Measurements from ENCODE around the gene ZNF232.
A peak's percentile ranks its signal among the peaks of the same experiment; 100 is the strongest.
"Not testable (repeated sequence)": the region's sequence is repeated elsewhere in the genome, so short reads cannot be mapped to it uniquely, and the experiment has no call there.

ZNF232 gene

DNA sequence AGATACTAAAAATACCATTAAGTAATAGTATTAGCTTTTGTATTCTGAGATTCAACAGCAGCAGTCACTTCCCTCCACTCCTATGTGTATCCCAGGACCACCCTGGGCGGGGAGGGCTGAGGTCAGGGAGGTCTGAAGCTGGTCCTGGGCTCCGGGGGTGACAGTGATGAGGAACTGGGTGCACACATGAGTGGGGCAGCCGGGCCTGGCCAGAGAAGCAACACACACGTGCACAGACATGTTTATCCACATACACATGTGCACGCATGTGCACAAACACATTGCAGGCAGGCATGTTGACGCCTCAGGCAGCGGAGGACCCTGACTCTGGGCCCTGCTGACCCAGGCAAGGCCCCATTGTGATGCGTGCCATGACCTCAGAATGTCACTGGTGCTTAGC lies 16.7 kb upstream of the ZNF232 start:
- not testable (repeated sequence) for H3K4me2 ChIP-seq (ENCODE audit: low read length); H3K9ac ChIP-seq (ENCODE audit: low read depth, low read length); H3K4me1 ChIP-seq (ENCODE audit: control insufficient read depth, insufficient read depth, low read length); H3K4me3 ChIP-seq (ENCODE audit: low read length); H3K36me3 ChIP-seq (ENCODE audit: insufficient read depth, low read length); H3K9me3 ChIP-seq (replicated peaks; ENCODE audit: low read length)
- peaks cover 16% of the 10 kb centered on the region for H3K27me3 ChIP-seq (ENCODE audit: control insufficient read depth, insufficient read depth, low read length)

GRCh38 chr17:5127910-5128309 lies 16.2 kb upstream of the ZNF232 start:
- peaks cover 19% of the 10 kb centered on the region for H3K27me3 ChIP-seq (ENCODE audit: control insufficient read depth, insufficient read depth, low read length)
- H3K4me3 ChIP-seq (ENCODE audit: low read length), result no peak overlapping the region
- H3K9ac ChIP-seq (ENCODE audit: low read depth, low read length), result no peak overlapping the region
- no peaks in the 10 kb centered on the region for H3K9me3 ChIP-seq (replicated peaks; ENCODE audit: low read length)
- H3K4me1 ChIP-seq (ENCODE audit: control insufficient read depth, insufficient read depth, low read length), result no peaks in the 10 kb centered on the region
- H3K4me2 ChIP-seq (ENCODE audit: low read length), result no peak overlapping the region
- no peaks in the 10 kb centered on the region for H3K36me3 ChIP-seq (ENCODE audit: insufficient read depth, low read length)

- no peaks in the 10 kb centered on the region for H3K9me3 ChIP-seq (replicated peaks; ENCODE audit: low read length)
- H3K4me1 ChIP-seq (ENCODE audit: control insufficient read depth, insufficient read depth, low read length), result peaks cover 5% of the 10 kb centered on the region
- no peak overlapping the region for H3K4me2 ChIP-seq (ENCODE audit: low read length)
- H3K9ac ChIP-seq (ENCODE audit: low read depth, low read length), result no peak overlapping the region
- peaks cover 27% of the 10 kb centered on the region for H3K27me3 ChIP-seq (ENCODE audit: control insufficient read depth, insufficient read depth, low read length)
- H3K36me3 ChIP-seq (ENCODE audit: insufficient read depth, low read length), result no peaks in the 10 kb centered on the region
- no peak overlapping the region for H3K4me3 ChIP-seq (ENCODE audit: low read length)
These were observed 15.2 kb upstream of the ZNF232 start for GRCh38 chr17:5126719-5127488.

GRCh38 chr17:5124896-5125295 lies 13.2 kb upstream of the ZNF232 start:
- H3K9me3 ChIP-seq (replicated peaks; ENCODE audit: low read length); H3K9ac ChIP-seq (ENCODE audit: low read depth, low read length); H3K4me1 ChIP-seq (ENCODE audit: control insufficient read depth, insufficient read depth, low read length); H3K4me2 ChIP-seq (ENCODE audit: low read length); H3K4me3 ChIP-seq (ENCODE audit: low read length); H3K36me3 ChIP-seq (ENCODE audit: insufficient read depth, low read length): not testable (repeated sequence)
- peaks cover 42% of the 10 kb centered on the region for H3K27me3 ChIP-seq (ENCODE audit: control insufficient read depth, insufficient read depth, low read length)

DNA sequence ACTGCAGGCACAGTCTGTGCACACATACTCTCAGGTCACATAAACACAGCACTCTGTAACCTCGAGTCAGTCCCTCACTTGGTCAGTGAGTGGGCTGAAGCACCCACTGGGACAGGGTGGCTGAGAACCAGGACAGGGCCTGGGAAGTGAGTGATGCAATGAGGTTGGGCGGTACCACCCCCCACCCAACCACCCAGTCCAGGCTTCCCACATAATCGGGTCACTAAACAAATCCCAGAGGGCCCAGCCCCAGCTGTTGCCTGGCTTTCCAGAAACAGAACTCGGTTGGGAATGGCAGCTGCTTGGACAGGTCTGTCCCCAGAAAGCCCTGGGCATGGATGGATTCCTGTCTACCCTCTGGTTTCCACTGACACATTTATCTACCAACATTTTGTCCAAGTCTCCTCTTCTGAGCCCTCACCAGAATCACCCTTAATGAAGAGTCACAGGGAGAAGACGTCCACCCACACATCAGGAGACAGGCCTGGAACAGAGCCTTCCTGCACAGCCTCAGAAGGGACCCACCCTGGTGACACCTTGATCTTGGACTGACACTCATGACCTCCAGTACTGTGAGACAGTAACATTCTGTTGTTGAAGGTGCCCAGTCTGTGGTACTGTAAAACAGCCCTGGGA lies 12.6 kb upstream of the ZNF232 start:
- not testable (repeated sequence) for H3K9me3 ChIP-seq (replicated peaks; ENCODE audit: low read length); H3K4me3 ChIP-seq (ENCODE audit: low read length); H3K36me3 ChIP-seq (ENCODE audit: insufficient read depth, low read length); H3K4me1 ChIP-seq (ENCODE audit: control insufficient read depth, insufficient read depth, low read length); H3K9ac ChIP-seq (ENCODE audit: low read depth, low read length); H3K4me2 ChIP-seq (ENCODE audit: low read length)
- peaks cover 42% of the 10 kb centered on the region for H3K27me3 ChIP-seq (ENCODE audit: control insufficient read depth, insufficient read depth, low read length)

GRCh38 chr17:5123343-5124124 lies 11.9 kb upstream of the ZNF232 start:
- H3K4me1 ChIP-seq (ENCODE audit: control insufficient read depth, insufficient read depth, low read length), result peaks cover 5% of the 10 kb centered on the region
- no peak overlapping the region for H3K9ac ChIP-seq (ENCODE audit: low read depth, low read length)
- peak overlapping the region; percentile 85 for H3K4me2 ChIP-seq (ENCODE audit: low read length)
- no peaks in the 10 kb centered on the region for H3K36me3 ChIP-seq (ENCODE audit: insufficient read depth, low read length)
- H3K27me3 ChIP-seq (ENCODE audit: control insufficient read depth, insufficient read depth, low read length), result peaks cover 46% of the 10 kb centered on the region
- no peak overlapping the region for H3K4me3 ChIP-seq (ENCODE audit: low read length)
- H3K9me3 ChIP-seq (replicated peaks; ENCODE audit: low read length), result no peaks in the 10 kb centered on the region

GRCh38 chr17:5122586-5123342 lies 11.1 kb upstream of the ZNF232 start:
- H3K4me1 ChIP-seq (ENCODE audit: control insufficient read depth, insufficient read depth, low read length), result peaks cover 5% of the 10 kb centered on the region
- H3K9me3 ChIP-seq (replicated peaks; ENCODE audit: low read length), result no peaks in the 10 kb centered on the region
- H3K27me3 ChIP-seq (ENCODE audit: control insufficient read depth, insufficient read depth, low read length), result peaks cover 53% of the 10 kb centered on the region
- H3K9ac ChIP-seq (ENCODE audit: low read depth, low read length), result peak overlapping the region; percentile 65
- peak overlapping the region; percentile 73 for H3K4me3 ChIP-seq (ENCODE audit: low read length)
- peak overlapping the region; percentile 85 for H3K4me2 ChIP-seq (ENCODE audit: low read length)
- H3K36me3 ChIP-seq (ENCODE audit: insufficient read depth, low read length), result no peaks in the 10 kb centered on the region

DNA sequence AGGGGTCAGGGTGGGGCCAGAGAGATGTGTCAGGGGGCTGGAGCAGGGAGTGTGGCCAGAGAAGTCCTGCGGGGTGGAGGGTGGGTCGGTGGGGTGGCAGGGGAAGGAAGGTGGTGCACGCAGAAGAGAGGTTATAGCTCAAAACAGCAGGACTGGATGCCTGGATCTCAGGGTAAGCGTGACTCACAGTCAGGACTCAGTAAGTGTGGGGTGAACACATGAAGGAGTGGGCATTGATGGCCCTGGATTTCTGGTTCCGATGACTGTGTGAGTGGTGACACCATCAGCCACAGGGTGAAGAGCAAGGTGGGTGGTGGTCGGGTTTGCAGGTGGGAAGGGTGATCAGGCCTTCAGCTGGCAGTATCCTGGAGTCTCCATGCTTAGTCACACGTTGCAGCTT lies 10.4 kb upstream of the ZNF232 start:
- Histone ChIP-seq H3K27me3 (ENCODE audit: control insufficient read depth, insufficient read depth, low read length) (peaks cover 58% of the 10 kb centered on the region), H3K4me3 (ENCODE audit: low read length) (peak overlapping the region; percentile 73), H3K4me2 (ENCODE audit: low read length) (peak overlapping the region; percentile 85), H3K9ac (ENCODE audit: low read depth, low read length) (peak overlapping the region; percentile 65)
- H3K9me3 ChIP-seq (replicated peaks; ENCODE audit: low read length); H3K36me3 ChIP-seq (ENCODE audit: insufficient read depth, low read length); H3K4me1 ChIP-seq (ENCODE audit: control insufficient read depth, insufficient read depth, low read length): not testable (repeated sequence)

DNA sequence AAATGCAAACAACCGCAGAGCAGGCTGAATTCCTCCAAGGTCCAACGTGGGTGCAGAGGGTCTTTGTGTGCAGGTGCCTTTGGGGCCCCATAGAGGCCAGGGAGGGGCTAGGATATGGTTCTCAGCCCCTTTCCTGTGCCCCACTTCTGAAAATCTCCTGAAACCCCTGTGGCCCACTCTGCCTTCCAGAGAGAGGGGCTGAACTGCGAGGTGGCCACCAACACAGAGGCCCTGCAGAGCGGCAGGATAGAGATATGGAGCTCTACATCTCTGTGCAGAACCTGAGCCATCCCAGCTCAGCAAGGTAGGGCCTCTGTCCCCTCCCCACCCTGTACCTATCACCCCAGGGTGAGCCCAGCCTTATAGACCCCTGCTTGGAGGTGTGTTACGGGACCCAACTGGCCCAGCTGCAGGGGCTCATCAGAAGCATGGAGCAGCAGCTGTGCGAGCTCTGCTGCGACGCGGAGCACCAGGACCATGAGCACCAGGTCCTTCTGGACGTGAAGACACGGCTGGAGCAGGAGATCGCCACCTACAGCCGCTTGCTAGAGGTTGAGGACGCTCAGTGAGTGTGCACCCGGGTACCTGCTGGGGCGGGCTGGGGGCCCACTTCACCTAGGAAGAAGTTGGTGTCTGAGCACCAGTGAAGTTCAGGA lies 9.6 kb upstream of the ZNF232 start:
- Histone ChIP-seq H3K4me1 (ENCODE audit: control insufficient read depth, insufficient read depth, low read length) (peaks cover 5% of the 10 kb centered on the region), H3K36me3 (ENCODE audit: insufficient read depth, low read length) (no peaks in the 10 kb centered on the region), H3K9me3 (replicated peaks; ENCODE audit: low read length) (no peaks in the 10 kb centered on the region), H3K9ac (ENCODE audit: low read depth, low read length) (no peak overlapping the region), H3K4me2 (ENCODE audit: low read length) (no peak overlapping the region), H3K4me3 (ENCODE audit: low read length) (no peak overlapping the region), H3K27me3 (ENCODE audit: control insufficient read depth, insufficient read depth, low read length) (peaks cover 64% of the 10 kb centered on the region)

DNA sequence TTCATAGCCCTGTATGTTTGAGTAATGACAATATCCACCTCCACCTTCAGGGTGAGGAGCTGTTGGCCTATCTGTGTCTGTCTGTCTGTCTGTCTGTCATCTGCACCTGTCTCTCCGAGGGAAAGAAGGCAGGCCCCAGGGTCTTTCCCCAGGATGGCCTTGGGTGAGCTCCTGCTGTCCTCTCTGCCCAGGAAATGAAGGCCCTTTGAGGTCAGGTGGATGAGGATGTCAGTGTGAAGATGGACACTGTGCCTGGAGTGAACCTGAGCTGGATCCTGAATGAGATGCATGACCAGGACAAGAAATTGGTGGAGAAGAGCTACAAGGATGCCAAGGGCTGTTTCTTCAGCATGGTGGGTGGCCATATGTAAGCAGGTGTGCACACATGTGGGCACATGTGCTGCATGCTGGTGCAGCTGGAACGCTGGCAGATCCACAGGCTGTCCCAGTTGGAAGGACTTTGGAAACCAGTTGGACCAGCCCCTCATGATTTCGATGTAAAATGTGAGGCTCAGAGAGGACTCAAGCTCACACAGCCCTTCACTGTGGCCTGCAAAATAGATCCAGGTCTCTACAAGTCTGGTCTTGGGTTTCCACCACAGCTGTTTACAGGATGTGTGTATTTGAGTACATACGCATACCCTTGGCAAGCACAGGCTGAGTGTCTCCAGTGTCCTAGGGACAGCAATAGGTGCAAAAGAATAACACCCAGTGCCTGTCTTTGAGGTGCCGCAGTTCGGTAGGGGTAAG lies 8.9 kb upstream of the ZNF232 start:
- H3K27me3 ChIP-seq (ENCODE audit: control insufficient read depth, insufficient read depth, low read length), result peaks cover 68% of the 10 kb centered on the region
- H3K4me2 ChIP-seq (ENCODE audit: low read length); H3K9ac ChIP-seq (ENCODE audit: low read depth, low read length); H3K9me3 ChIP-seq (replicated peaks; ENCODE audit: low read length); H3K4me3 ChIP-seq (ENCODE audit: low read length); H3K36me3 ChIP-seq (ENCODE audit: insufficient read depth, low read length); H3K4me1 ChIP-seq (ENCODE audit: control insufficient read depth, insufficient read depth, low read length): not testable (repeated sequence)

All from skeletal muscle satellite cell (primary cell).